T-helper 1 cell treated with Interleukin-12 subunit alpha and Interleukin-12 subunit beta and Interleukin-4 antibody, amounts not matched to agents 30 μg/mL and 1 μg/mL, for 36 hours (primary cell): Measurements from ENCODE around the gene LSM14A.
"Not testable (repeated sequence)": the region's sequence is repeated elsewhere in the genome, so short reads cannot be mapped to it uniquely, and the experiment has no call there.

ENCODE experiments used
- H3K27ac Mint-ChIP-seq: one replicate; pipeline ENCODE4 v1.8.0; 2021; ENCODE audit warnings: mild to moderate bottlenecking, mixed read lengths
- H3K27me3 Mint-ChIP-seq: one replicate; pipeline ENCODE4 v1.8.0; 2021; ENCODE audit warnings: low read depth, mixed read lengths
- H3K36me3 Mint-ChIP-seq: one replicate; pipeline ENCODE4 v1.8.0; 2021; ENCODE audit warnings: low read depth, mixed read lengths
- H3K4me1 Mint-ChIP-seq: one replicate; pipeline ENCODE4 v1.8.0; 2021; ENCODE audit warnings: low read depth, mixed read lengths
- H3K4me3 Mint-ChIP-seq: one replicate; pipeline ENCODE4 v1.8.0; 2021; ENCODE audit warnings: mild to moderate bottlenecking, moderate library complexity, mixed read lengths
- H3K9me3 Mint-ChIP-seq: one replicate; pipeline ENCODE4 v1.8.0; 2021; ENCODE audit warnings: mixed read lengths

LSM14A gene

GRCh38 chr19:34171877-34172660 lies at the start of gene LSM14A:
LSM14A (plus strand) TSS chr19:34172504; CDS start chr19:34172643, 139 bp downstream.
- Mint-ChIP-seq H3K4me3 (peak within 1 kb of the TSS; percentile 98), H3K27me3 (peaks cover 4% of the 10 kb centered on the region), H3K4me1 (peaks cover 34% of the 10 kb centered on the region), H3K36me3 (peaks cover 13% of the 10 kb centered on the region), H3K27ac (peak within 1 kb of the TSS; percentile 99), H3K9me3 (no peaks in the 10 kb centered on the region)

GRCh38 chr19:34124828-34125227 lies 47.5 kb upstream of the LSM14A start:
- Mint-ChIP-seq H3K27ac (no peak overlapping the region), H3K4me3 (no peak overlapping the region), H3K36me3 (no peaks in the 10 kb centered on the region), H3K27me3 (peaks cover 4% of the 10 kb centered on the region), H3K9me3 (no peaks in the 10 kb centered on the region), H3K4me1 (no peaks in the 10 kb centered on the region)

GRCh38 chr19:34126966-34127365 lies 45.3 kb upstream of the LSM14A start:
- no peak overlapping the region for H3K27ac Mint-ChIP-seq
- no peaks in the 10 kb centered on the region for H3K9me3 Mint-ChIP-seq
- H3K4me3 Mint-ChIP-seq, result no peak overlapping the region
- H3K36me3 Mint-ChIP-seq, result no peaks in the 10 kb centered on the region
- peaks cover 7% of the 10 kb centered on the region for H3K27me3 Mint-ChIP-seq
- no peaks in the 10 kb centered on the region for H3K4me1 Mint-ChIP-seq

GRCh38 chr19:34127684-34128189 lies 44.6 kb upstream of the LSM14A start:
- Mint-ChIP-seq H3K27ac (no peak overlapping the region), H3K36me3 (no peaks in the 10 kb centered on the region), H3K4me1 (no peaks in the 10 kb centered on the region), H3K4me3 (no peak overlapping the region), H3K27me3 (peaks cover 7% of the 10 kb centered on the region), H3K9me3 (no peaks in the 10 kb centered on the region)

GRCh38 chr19:34128558-34129250 lies 43.6 kb upstream of the LSM14A start:
- H3K36me3 Mint-ChIP-seq, result no peaks in the 10 kb centered on the region
- H3K27me3 Mint-ChIP-seq, result peaks cover 3% of the 10 kb centered on the region
- H3K4me3 Mint-ChIP-seq, result no peak overlapping the region
- no peak overlapping the region for H3K27ac Mint-ChIP-seq
- H3K4me1 Mint-ChIP-seq, result no peaks in the 10 kb centered on the region
- no peaks in the 10 kb centered on the region for H3K9me3 Mint-ChIP-seq

DNA sequence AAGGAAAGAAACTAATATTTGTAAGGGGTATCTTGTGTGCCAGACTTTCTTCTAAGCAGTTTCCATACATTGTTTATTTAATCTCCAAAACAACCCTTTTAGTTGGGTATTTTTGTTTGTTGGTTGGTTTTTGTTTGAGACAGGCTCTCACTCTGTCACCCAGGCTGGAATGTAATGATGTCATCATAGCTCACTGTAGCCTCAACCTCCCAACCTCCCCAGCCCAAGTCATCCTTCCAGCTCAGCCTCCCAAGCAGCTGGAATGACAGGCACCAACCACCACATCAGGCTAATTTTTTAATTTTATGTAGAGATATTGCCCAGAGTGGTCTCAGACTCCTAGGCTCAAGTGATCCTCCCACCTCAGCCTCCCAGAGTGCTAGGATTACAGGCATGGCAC lies 41.2 kb upstream of the LSM14A start:
- H3K27me3 Mint-ChIP-seq, result peaks cover 3% of the 10 kb centered on the region
- no peaks in the 10 kb centered on the region for H3K36me3 Mint-ChIP-seq

DNA sequence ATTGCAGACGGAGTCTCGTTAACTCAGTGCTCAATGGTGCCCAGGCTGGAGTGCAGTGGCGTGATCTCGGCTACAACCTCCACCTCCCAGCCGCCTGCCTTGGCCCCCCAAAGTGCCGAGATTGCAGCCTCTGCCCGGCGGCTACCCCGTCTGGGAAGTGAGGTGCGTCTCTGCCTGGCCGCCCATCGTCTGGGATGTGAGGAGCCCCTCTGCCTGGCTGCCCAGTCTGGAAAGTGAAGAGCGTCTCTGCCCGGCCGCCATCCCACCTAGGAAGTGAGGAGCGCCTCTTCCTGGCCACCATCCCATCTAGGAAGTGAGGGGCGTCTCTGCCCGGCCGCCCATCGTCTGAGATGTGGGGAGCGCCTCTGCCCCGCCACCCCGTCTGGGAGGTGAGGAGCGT lies 40.2 kb upstream of the LSM14A start:
- H3K27ac Mint-ChIP-seq, H3K9me3 Mint-ChIP-seq, H3K36me3 Mint-ChIP-seq, H3K4me1 Mint-ChIP-seq, H3K27me3 Mint-ChIP-seq, H3K4me3 Mint-ChIP-seq: not testable (repeated sequence)

More for the DNA sequence above, 41.2 kb upstream of the LSM14A start:
- Mint-ChIP-seq H3K4me3 (no peak overlapping the region), H3K9me3 (no peaks in the 10 kb centered on the region), H3K4me1 (peaks cover 3% of the 10 kb centered on the region), H3K27ac (no peak overlapping the region)

GRCh38 chr19:34132706-34133105 lies 39.6 kb upstream of the LSM14A start:
- not testable (repeated sequence) for H3K27me3 Mint-ChIP-seq, H3K9me3 Mint-ChIP-seq, H3K4me1 Mint-ChIP-seq, H3K27ac Mint-ChIP-seq, H3K4me3 Mint-ChIP-seq, H3K36me3 Mint-ChIP-seq

GRCh38 chr19:34134190-34135053 lies 37.9 kb upstream of the LSM14A start:
- peak overlapping the region; percentile 90 for H3K4me3 Mint-ChIP-seq
- H3K9me3 Mint-ChIP-seq, result no peaks in the 10 kb centered on the region
- no peaks in the 10 kb centered on the region for H3K36me3 Mint-ChIP-seq
- H3K27me3 Mint-ChIP-seq, result peaks cover 3% of the 10 kb centered on the region
- peak overlapping the region; percentile 85 for H3K27ac Mint-ChIP-seq
- peaks cover 3% of the 10 kb centered on the region for H3K4me1 Mint-ChIP-seq

GRCh38 chr19:34135054-34135800 lies 37.1 kb upstream of the LSM14A start:
- Mint-ChIP-seq H3K27ac (peak overlapping the region; percentile 85), H3K9me3 (no peaks in the 10 kb centered on the region)

GRCh38 chr19:34135821-34136611 lies 36.3 kb upstream of the LSM14A start:
- H3K27ac Mint-ChIP-seq, result no peak overlapping the region
- no peaks in the 10 kb centered on the region for H3K36me3 Mint-ChIP-seq
- no peaks in the 10 kb centered on the region for H3K9me3 Mint-ChIP-seq
- peaks cover 3% of the 10 kb centered on the region for H3K4me1 Mint-ChIP-seq
- H3K4me3 Mint-ChIP-seq, result peak overlapping the region; percentile 90
- H3K27me3 Mint-ChIP-seq, result no peaks in the 10 kb centered on the region

More at GRCh38 chr19:34135054-34135800, 37.1 kb upstream of the LSM14A start:
- Mint-ChIP-seq H3K4me3 (peak overlapping the region; percentile 90), H3K27me3 (peaks cover 3% of the 10 kb centered on the region), H3K4me1 (peaks cover 3% of the 10 kb centered on the region), H3K36me3 (no peaks in the 10 kb centered on the region)

- no peaks in the 10 kb centered on the region for H3K36me3 Mint-ChIP-seq
Observed at GRCh38 chr19:34141025-34141424, 31.3 kb upstream of the LSM14A start.

GRCh38 chr19:34142440-34142839 lies 29.9 kb upstream of the LSM14A start:
- H3K4me3 Mint-ChIP-seq, result no peak overlapping the region
- no peaks in the 10 kb centered on the region for H3K27me3 Mint-ChIP-seq
- no peak overlapping the region for H3K27ac Mint-ChIP-seq
- H3K36me3 Mint-ChIP-seq, result no peaks in the 10 kb centered on the region
- H3K4me1 Mint-ChIP-seq, result peaks cover 3% of the 10 kb centered on the region
- H3K9me3 Mint-ChIP-seq, result no peaks in the 10 kb centered on the region

More at GRCh38 chr19:34141025-34141424, 31.3 kb upstream of the LSM14A start:
- H3K4me3 Mint-ChIP-seq, result no peak overlapping the region
- H3K27me3 Mint-ChIP-seq, result no peaks in the 10 kb centered on the region
- no peaks in the 10 kb centered on the region for H3K9me3 Mint-ChIP-seq
- H3K4me1 Mint-ChIP-seq, result peaks cover 3% of the 10 kb centered on the region
- no peak overlapping the region for H3K27ac Mint-ChIP-seq
